A549 treated with ZK216348 at 1 μM for 4 hours (cell line): ENCODE results near the gene EPS8L3. TPM values are rescaled to one million over a fixed set of nuclear protein-coding genes. Genes with fewer than 3 reads are reported as not detected.

ENCODE experiments used
- total RNA-seq: library from RNA; stranded (reverse); fragments of 200-300 nt; extraction: Qiagen RNA extraction; gene quantifications from 5 replicates; pipeline ENCODE4 v1.2.3, GENCODE V29; 2022; ENCODE audit warnings: low read depth

The EPS8L3 gene
- 0.41 to 1.4 TPM (median 0.79 TPM) in 5 replicates for total RNA-seq

GRCh38 chr1:109763646-109764415 is at the start of gene EPS8L3:
TSS of gene EPS8L3 (minus strand) at chr1:109763923. CDS start at chr1:109761749, 2,174 bp downstream.

DNA sequence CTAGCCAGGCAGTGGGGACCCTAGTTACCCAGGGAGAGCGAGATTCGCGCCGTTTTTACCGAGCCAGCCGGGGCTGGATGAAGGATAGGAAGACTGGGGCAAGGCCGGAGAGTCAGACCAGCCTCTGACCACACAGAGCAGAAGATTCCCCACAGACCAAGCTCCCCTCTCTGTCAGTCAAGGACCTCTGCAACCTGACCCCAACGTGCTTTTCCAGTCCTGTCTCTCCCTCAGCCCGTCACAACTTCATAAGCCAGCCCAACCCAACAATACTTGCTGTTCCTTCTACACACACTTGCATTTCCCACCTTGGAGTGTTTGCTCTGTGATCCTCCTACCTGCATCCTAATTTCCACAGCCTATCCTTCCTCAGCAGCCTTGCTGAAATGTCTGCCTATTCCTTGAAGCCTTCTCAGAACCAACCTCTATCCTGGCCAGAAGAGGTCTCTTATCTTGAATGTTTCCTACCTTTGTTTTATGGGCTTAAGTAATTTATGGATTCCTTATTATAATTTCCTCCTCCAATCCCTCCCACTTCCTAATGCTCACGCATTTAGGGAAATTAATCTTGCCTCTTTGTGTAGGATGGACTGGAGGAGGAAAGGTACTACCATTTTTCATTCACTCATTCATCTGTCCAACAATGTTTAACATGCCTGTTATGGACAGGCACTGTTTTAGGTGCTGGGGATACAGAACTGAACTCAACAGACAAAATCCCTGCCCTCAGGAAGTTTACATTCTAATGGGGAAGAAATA is 22.9 kb downstream of the EPS8L3 start, which contains the start of gene GSTM3:
Gene GSTM3, minus strand, starts transcription at position 424 of the 759 bp plus-strand sequence. CDS start 751 bp downstream, outside the sequence.

DNA sequence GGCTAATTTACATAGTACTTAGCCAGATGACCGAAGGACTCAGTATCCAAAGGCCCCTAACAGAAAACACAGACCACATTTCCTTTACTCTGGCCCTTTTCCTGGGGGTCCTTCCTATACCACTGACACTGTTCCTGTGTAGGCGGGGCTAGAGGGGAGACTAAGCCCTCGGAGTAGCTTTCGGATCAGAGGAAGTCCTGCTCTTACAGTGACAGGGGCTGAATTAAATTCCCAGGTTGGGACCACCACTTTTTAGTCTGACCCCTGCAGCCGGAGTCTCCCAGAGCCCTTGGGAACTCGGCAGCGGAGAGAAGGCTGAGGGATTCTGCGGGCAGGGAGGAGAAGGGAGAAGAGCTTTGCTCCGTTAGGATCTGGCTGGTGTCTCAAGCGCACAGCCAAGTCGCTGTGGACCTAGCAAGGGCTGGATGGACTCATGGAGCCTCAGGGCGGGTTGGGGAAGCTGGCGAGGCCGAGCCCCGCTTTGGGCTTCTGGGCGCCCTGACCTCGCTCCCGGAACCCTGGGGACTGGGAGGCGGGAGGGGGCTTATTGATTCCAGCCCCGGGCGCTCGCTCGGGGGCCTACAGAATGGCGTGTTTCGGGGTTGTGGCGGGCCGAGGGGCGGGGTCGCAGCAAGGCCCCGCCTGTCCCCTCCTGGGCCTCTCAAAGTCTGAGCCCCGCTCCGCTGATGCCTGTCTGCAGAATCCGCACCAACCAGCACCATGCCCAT is 52.0 kb downstream of the EPS8L3 start, which contains the start of gene GSTM5:
Gene GSTM5, plus strand, starts transcription at position 659 of the 728 bp plus-strand sequence. Its CDS starts 62 bp downstream, at position 721.

Other genes with a start within 250 kb of the EPS8L3 start
- not detected in 5 replicates for gene GPR61, start 224.1 kb downstream of the EPS8L3 start, total RNA-seq
- 3.4 to 5.6 TPM (median 5.1 TPM) in 5 replicates for gene GNAI3, start 215.3 kb downstream of the EPS8L3 start, total RNA-seq
- gene GNAT2, start 144.3 kb downstream of the EPS8L3 start, total RNA-seq = 0.15 to 0.16 TPM in 2 of 5 replicates, not detected in the others
- gene AMPD2, start 144.1 kb downstream of the EPS8L3 start, total RNA-seq = 14.0 to 28.0 TPM (median 26.6 TPM) in 5 replicates
- 8.8 to 11.2 TPM (median 9.2 TPM) in 5 replicates for gene GSTM4, start 107.8 kb downstream of the EPS8L3 start, total RNA-seq
- gene GSTM2, start 95.9 kb downstream of the EPS8L3 start, total RNA-seq = 3.5 to 4.6 TPM (median 4.0 TPM) in 5 replicates
- gene GSTM1, start 76.1 kb downstream of the EPS8L3 start, total RNA-seq = 0.35 TPM in 1 of 5 replicates, not detected in the others
- gene GSTM5, start 51.7 kb downstream of the EPS8L3 start, total RNA-seq = not detected in 5 replicates
- gene GSTM3, start 22.9 kb downstream of the EPS8L3 start, total RNA-seq = 23.5 to 35.1 TPM (median 25.8 TPM) in 5 replicates
- 10.2 to 20.8 TPM (median 20.3 TPM) in 5 replicates for gene CSF1, start 146.9 kb upstream of the EPS8L3 start, total RNA-seq
- gene AHCYL1, start 220.8 kb upstream of the EPS8L3 start, total RNA-seq = 43.5 to 60.0 TPM (median 49.5 TPM) in 5 replicates